ENCODE data around the gene MAN1C1. TPM values are rescaled to one million over a fixed set of nuclear protein-coding genes. Genes with fewer than 3 reads are reported as not detected.
"Not testable (repeated sequence)": the region's sequence is repeated elsewhere in the genome, so short reads cannot be mapped to it uniquely, and the experiment has no call there.

MAN1C1 gene
- total RNA-seq, 1 donor from 2014 or later, result 16.7 TPM

- no peak for DNase-seq (ENCODE audit: low spot score)
- intact Hi-C loops (cut with DNase I), result no loop called here
Observed at GRCh38 chr1:25624604-25625003, 8.0 kb downstream of the MAN1C1 start.

DNA sequence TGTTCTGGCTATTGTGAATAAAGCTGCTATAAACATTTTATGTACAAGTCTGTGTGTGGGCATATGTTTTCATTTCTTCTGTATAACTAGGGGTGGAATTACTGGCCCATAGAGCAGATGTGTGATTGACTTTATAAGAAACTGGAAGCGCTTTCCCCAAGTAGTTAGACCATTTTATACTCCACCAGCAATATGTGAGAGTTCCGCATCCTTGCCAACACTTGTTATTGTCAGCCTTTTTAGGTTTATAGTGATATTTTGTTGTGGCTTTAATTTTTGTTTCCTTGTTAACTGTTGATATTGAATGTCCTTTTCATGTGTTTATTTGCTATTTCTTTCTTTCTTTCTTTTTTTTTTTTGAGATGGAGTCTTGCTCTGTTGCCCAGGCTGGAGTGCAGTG lies 9.4 kb downstream of the MAN1C1 start:
- no peak for DNase-seq (ENCODE audit: low spot score)
- intact Hi-C loops (cut with DNase I), result no loop called here

DNA sequence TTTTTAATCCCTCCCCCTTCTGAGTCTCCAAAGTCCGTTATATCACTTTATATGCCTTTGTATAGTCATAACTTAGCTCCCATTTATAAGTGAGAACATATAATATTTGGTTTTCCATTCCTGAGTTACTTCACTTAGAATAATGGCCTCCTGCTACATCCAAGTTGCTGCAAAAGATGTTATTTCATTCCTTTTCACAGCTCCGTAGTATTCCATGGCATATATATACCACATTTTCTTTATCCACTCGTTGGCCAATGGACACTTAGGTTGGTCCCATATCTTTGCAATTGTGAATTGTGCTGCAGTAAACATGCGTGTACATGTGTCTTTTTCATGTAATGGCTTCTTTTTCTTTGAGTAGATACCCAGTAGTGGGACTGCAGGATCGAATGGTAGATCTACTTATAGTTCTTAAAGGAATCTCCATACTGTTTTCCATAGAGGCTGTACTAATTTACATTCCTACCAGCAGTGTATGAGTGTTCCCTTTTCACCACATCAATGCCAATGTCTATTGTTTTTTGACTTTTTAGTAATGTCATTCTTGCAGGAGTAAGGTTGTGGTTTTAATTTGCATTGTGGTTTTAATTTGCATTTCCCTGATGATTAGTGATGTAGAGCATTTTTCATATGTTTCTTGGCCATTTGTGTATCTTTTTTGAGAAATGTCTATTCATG lies 12.3 kb downstream of the MAN1C1 start:
- intact Hi-C loops (cut with DNase I), result no loop called here
- no peak for DNase-seq (ENCODE audit: low spot score)

DNA sequence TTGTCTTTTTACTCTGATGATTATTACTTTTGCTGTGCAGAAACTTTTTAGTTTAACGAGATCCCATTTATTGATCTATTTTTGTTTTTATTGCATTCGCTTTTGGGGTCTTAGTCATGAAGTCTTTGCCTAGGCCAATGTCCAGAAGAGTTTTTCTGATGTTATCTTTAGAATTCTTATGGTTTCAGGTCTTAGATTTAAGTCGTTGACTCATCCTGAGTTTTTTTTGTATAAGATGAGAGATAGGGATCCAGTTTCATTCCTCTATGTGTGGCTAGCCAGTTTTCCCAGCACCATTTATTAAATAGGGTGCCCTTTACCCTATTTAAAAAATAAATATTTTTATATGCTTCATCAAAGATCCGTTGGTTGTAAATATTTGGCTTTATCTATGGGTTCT lies 13.2 kb downstream of the MAN1C1 start:
- intact Hi-C loops (cut with DNase I), result no loop called here

GRCh38 chr1:25631750-25632485 lies 15.3 kb downstream of the MAN1C1 start:
- no peak for DNase-seq (ENCODE audit: low spot score)
- intact Hi-C loops (cut with DNase I), result no loop called here

More for the DNA sequence above, 13.2 kb downstream of the MAN1C1 start:
- no peak for DNase-seq (ENCODE audit: low spot score)

- intact Hi-C loops (cut with DNase I), result no loop called here
- DNase-seq (ENCODE audit: low spot score), result no peak
Observed at GRCh38 chr1:25634066-25634465, 17.5 kb downstream of the MAN1C1 start.

DNA sequence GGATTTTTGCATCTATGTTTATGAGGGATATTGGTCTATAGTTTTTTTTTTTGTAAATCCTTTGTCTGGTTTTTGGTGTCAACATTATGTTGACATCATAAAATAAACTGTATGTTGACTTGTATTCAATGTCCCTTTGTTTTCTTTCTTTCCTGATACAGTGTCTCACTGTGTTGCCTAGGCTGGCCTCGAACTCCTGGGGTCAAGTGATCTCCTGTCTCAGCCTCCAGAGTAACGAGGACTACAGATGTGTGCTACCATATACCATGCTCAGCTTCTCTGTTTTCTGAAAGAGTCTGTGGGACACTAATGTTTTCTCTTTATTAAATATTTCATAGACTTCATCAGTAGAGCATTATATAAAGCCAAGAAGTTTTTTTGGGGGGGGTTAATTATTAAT lies 18.3 kb downstream of the MAN1C1 start:
- intact Hi-C loops (cut with DNase I), result no loop called here
- no peak for DNase-seq (ENCODE audit: low spot score)

GRCh38 chr1:25636141-25636540 lies 19.6 kb downstream of the MAN1C1 start:
- DNase-seq (ENCODE audit: low spot score); intact Hi-C loops (cut with DNase I): not testable (repeated sequence)

- no peak for DNase-seq (ENCODE audit: low spot score)
- intact Hi-C loops (cut with DNase I), result no loop called here
Observed at GRCh38 chr1:25640646-25641328, 24.2 kb downstream of the MAN1C1 start.

- no peak for DNase-seq (ENCODE audit: low spot score)
- intact Hi-C loops (cut with DNase I), result no loop called here
Observed at GRCh38 chr1:25641329-25641725, 24.7 kb downstream of the MAN1C1 start.

- DNase-seq (ENCODE audit: low spot score), result no peak
- intact Hi-C loops (cut with DNase I), result no loop called here
Observed at GRCh38 chr1:25641931-25642573, 25.5 kb downstream of the MAN1C1 start.

- intact Hi-C loops (cut with DNase I), result no loop called here
- no peak for DNase-seq (ENCODE audit: low spot score)
Observed at GRCh38 chr1:25642574-25643108, 26.1 kb downstream of the MAN1C1 start.

DNA sequence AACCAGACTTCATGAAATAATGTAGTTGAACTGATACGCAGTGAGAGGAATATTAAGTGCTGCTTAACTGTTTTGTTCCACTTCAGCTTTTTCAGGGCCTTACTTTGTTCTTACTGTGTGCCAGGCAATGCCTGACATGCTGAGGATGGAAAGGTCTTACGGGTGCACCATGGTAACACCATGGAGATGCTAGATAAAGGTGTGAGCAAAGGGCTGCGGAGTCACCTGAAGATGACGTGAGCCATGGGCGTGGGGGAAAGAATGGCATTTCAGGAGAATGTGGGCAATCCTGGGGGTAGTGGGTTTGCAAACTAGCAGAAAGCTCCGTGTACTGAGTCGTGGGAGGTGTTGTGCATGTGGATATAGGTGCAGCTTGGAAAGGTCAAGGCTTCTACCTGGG lies 27.3 kb downstream of the MAN1C1 start:
- intact Hi-C loops (cut with DNase I), result no loop called here

GRCh38 chr1:25644962-25645361 lies 28.4 kb downstream of the MAN1C1 start:
- DNase-seq (ENCODE audit: low spot score), result no peak
- intact Hi-C loops (cut with DNase I), result no loop called here

More for the DNA sequence above, 27.3 kb downstream of the MAN1C1 start:
- no peak for DNase-seq (ENCODE audit: low spot score)

GRCh38 chr1:25645637-25646400 lies 29.2 kb downstream of the MAN1C1 start:
- no peak for DNase-seq (ENCODE audit: low spot score)
- intact Hi-C loops (cut with DNase I), result no loop called here

DNA sequence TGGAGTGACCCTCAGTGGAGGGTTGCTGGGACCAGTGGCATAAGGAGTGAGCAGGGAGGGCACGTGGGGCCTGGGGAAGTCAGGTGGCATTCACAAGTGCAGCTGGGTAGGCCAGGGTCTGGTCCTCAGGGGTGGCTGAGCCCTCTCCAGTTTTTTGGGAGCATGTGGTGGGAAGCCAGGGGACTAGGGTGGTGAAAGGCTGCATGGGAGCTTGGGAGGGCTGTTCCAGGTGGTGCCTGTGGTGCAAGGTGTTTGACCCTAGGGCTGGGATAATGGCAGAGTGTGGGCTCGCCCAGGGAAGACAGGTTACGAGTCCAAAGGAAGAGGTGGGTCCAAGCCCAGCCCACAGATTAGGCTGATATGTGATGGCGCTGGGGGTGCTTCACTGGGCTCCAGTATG lies 30.5 kb downstream of the MAN1C1 start:
- intact Hi-C loops (cut with DNase I), result no loop called here
- no peak for DNase-seq (ENCODE audit: low spot score)

- DNase-seq (ENCODE audit: low spot score), result no peak
- intact Hi-C loops (cut with DNase I), result no loop called here
Observed at GRCh38 chr1:25647863-25648262, 31.3 kb downstream of the MAN1C1 start.

- no peak for DNase-seq (ENCODE audit: low spot score)
- intact Hi-C loops (cut with DNase I), result no loop called here
Observed at GRCh38 chr1:25648681-25649440, 32.3 kb downstream of the MAN1C1 start.
